HG03460 (cell line): Measurements from ENCODE around the gene PNRC1.
"Not testable (repeated sequence)": the region's sequence is repeated elsewhere in the genome, so short reads cannot be mapped to it uniquely, and the experiment has no call there.

Source experiments
- ATAC-seq: cut with Tn5 transposase; IDR thresholded peaks from one replicate; pipeline ENCODE4 v1.9.1; 2021; ENCODE audit not compliant: unreplicated experiment

Gene PNRC1

GRCh38 chr6:89098461-89098860 lies 17.9 kb downstream of the PNRC1 start:
- ATAC-seq = no peak

GRCh38 chr6:89100114-89100513 lies 19.6 kb downstream of the PNRC1 start:
- ATAC-seq = no peak

GRCh38 chr6:89110284-89110683 lies 29.7 kb downstream of the PNRC1 start:
- ATAC-seq = no peak

- no peak for ATAC-seq
These were observed 31.4 kb downstream of the PNRC1 start for GRCh38 chr6:89111933-89112332.

- ATAC-seq = no peak
These were observed 36.2 kb downstream of the PNRC1 start for GRCh38 chr6:89116702-89117101.

- ATAC-seq = peak; percentile 77
These were observed 36.9 kb downstream of the PNRC1 start, which contains the start of gene SRSF12 for GRCh38 chr6:89117211-89118108. Gene SRSF12 (minus strand): TSS chr6:89118071. CDS start chr6:89117887, 184 bp downstream.

GRCh38 chr6:89118931-89119330 lies 38.4 kb downstream of the PNRC1 start:
- ATAC-seq = no peak

GRCh38 chr6:89120371-89120770 lies 39.8 kb downstream of the PNRC1 start:
- no peak for ATAC-seq

GRCh38 chr6:89121934-89122333 lies 41.4 kb downstream of the PNRC1 start:
- no peak for ATAC-seq

GRCh38 chr6:89122625-89123024 lies 42.1 kb downstream of the PNRC1 start:
- no peak for ATAC-seq

GRCh38 chr6:89128256-89128671 lies 47.7 kb downstream of the PNRC1 start:
- ATAC-seq = not testable (repeated sequence)

- ATAC-seq = no peak
These were observed 51.0 kb downstream of the PNRC1 start for GRCh38 chr6:89131599-89131998.

- no peak for ATAC-seq
These were observed 51.5 kb downstream of the PNRC1 start for GRCh38 chr6:89132057-89132456.

- no peak for ATAC-seq
These were observed 53.4 kb downstream of the PNRC1 start for GRCh38 chr6:89133981-89134380.

GRCh38 chr6:89134723-89135122 lies 54.2 kb downstream of the PNRC1 start:
- no peak for ATAC-seq
